Caco-2 (cell line): ENCODE results near the gene SH3YL1. TPM values are rescaled to one million over a fixed set of nuclear protein-coding genes. Genes with fewer than 3 reads are reported as not detected.

Experiments used
- BruUV-seq: library from RNA; stranded (reverse); fragments of 400-500 nt; replicated peaks from 2 replicates; lab custom pipeline; 2021; lab: Mats Ljungman, UMichigan
- CTCF ChIA-PET: fragments of 300-600 bp; sonication (Branson Sonifier 250); formaldehyde crosslinking; loops from one replicate; lab custom pipeline; 2022; ENCODE audit warnings: antibody characterized with exemption; lab: Charles Lee
- POLR2A ChIA-PET: fragments of 300-600 bp; sonication (Branson Sonifier 250); formaldehyde crosslinking; loops from one replicate; lab custom pipeline; 2022; ENCODE audit warnings: antibody characterized with exemption; lab: Charles Lee
- DNase-seq, 2 experiments: peaks; one replicate each; pipeline versions ENCODE4 v3.0.0 to v3.0.0-alpha.2; 2020 to 2022
- H3K27me3 ChIP-seq: replicated peaks from 2 replicates; pipeline ENCODE4 v1.6.0; 2011; ENCODE audit warnings: low read length; ENCODE audit not compliant: control insufficient read depth, insufficient read depth
- H3K36me3 ChIP-seq: 2 replicates; pipeline ENCODE4 v1.5.1; 2011; ENCODE audit warnings: low read length; ENCODE audit not compliant: control insufficient read depth, insufficient read depth
- H3K4me1 ChIP-seq: fragments of 250-450 bp; sonication (Bioruptor Pico); 2 replicates; pipeline ENCODE4 v1.5.1; 2020; ENCODE audit warnings: mild to moderate bottlenecking
- H3K4me3 ChIP-seq: 2 replicates; pipeline ENCODE4 v1.5.1; 2011; ENCODE audit warnings: low read depth, mild to moderate bottlenecking, control low read depth, low read length
- H3K9me3 ChIP-seq: fragments of 250-450 bp; sonication (Bioruptor Pico); 2 replicates; pipeline ENCODE4 v1.5.1; 2020; ENCODE audit warnings: mild to moderate bottlenecking, moderate library complexity
- H3K27ac Mint-ChIP-seq: one replicate; pipeline ENCODE4 v1.8.0; 2022; ENCODE audit warnings: mixed read lengths; ENCODE audit not compliant: unreplicated experiment
- H3K27me3 Mint-ChIP-seq: one replicate; pipeline ENCODE4 v1.8.0; 2022; ENCODE audit warnings: mixed read lengths; ENCODE audit not compliant: insufficient read depth, unreplicated experiment
- H3K36me3 Mint-ChIP-seq: one replicate; pipeline ENCODE4 v1.8.0; 2022; ENCODE audit warnings: mild to moderate bottlenecking, mixed read lengths; ENCODE audit not compliant: insufficient read depth, unreplicated experiment
- H3K4me1 Mint-ChIP-seq: one replicate; pipeline ENCODE4 v1.8.0; 2022; ENCODE audit warnings: low read depth, mixed read lengths; ENCODE audit not compliant: unreplicated experiment
- H3K4me3 Mint-ChIP-seq: one replicate; pipeline ENCODE4 v1.8.0; 2022; ENCODE audit warnings: mild to moderate bottlenecking, moderate library complexity, mixed read lengths; ENCODE audit not compliant: unreplicated experiment
- H3K9me3 Mint-ChIP-seq: one replicate; pipeline ENCODE4 v1.8.0; 2022; ENCODE audit warnings: mixed read lengths; ENCODE audit not compliant: unreplicated experiment
- CTCF ChIP-seq, 2 experiments: fragments of 200-600 bp in 1 of 2; IDR thresholded peaks; 1 replicate in 1 of 2; 2 replicates in 1 of 2; pipeline versions ENCODE4 v1.5.1 to v1.8.0; 2011 to 2022; ENCODE audit warnings: antibody characterized with exemption in 1 of 2, control low read depth in 1 of 2, inconsistent platforms in 1 of 2, low read depth in 1 of 2, low read length in 1 of 2, mild to moderate bottlenecking in 1 of 2, moderate library complexity in 1 of 2; ENCODE audit not compliant: insufficient read depth in 1 of 2, severe bottlenecking in 1 of 2, unreplicated experiment in 1 of 2
- intact Hi-C: fragments of 100-400 bp; cut with micrococcal nuclease; formaldehyde crosslinking; loops from one replicate; pipeline ENCODE4 v1.10.0; 2022; ENCODE audit not compliant: unreplicated experiment
- total RNA-seq: library from RNA; stranded (reverse); gene quantifications from 2 replicates; pipeline ENCODE4 v1.2.3, GENCODE V29; 2022

SH3YL1 gene
- total RNA-seq, 1 experiment from 2014 or later = 76.0 TPM

GRCh38 chr2:279956-280649 lies 16.3 kb upstream of the SH3YL1 start:
- intact Hi-C loops = no loop called here
- no peaks in the 10 kb centered on the region for H3K4me1 ChIP-seq
- H3K27ac Mint-ChIP-seq = no peak overlapping the region
- TF ChIP-seq CTCF (IDR thresholded peaks at IDR 0.05; ENCODE audit: insufficient read depth in 1 of 2, low read depth in 1 of 2, low read length in 1 of 2, severe bottlenecking in 1 of 2, unreplicated experiment in 1 of 2) = no peak
- H3K9me3 ChIP-seq = no peaks in the 10 kb centered on the region
- H3K36me3 Mint-ChIP-seq = peaks cover 58% of the 10 kb centered on the region
- H3K4me3 Mint-ChIP-seq = no peak overlapping the region
- BruUV-seq = no TSS peak
- no peaks in the 10 kb centered on the region for H3K9me3 Mint-ChIP-seq
- no peak overlapping the region for H3K4me3 ChIP-seq
- DNase-seq = no peak
- H3K27me3 ChIP-seq = no peaks in the 10 kb centered on the region
- ChIA-PET CTCF (no interaction called here), POLR2A (no interaction called here)
- H3K36me3 ChIP-seq = 0 out of 2 replicates have a peak, but pooled peaks cover 2% of the 10 kb centered on the region
- no peaks in the 10 kb centered on the region for H3K27me3 Mint-ChIP-seq
- H3K4me1 Mint-ChIP-seq = no peaks in the 10 kb centered on the region

GRCh38 chr2:279366-279765 lies 15.5 kb upstream of the SH3YL1 start:
- no peaks in the 10 kb centered on the region for H3K4me1 Mint-ChIP-seq
- H3K36me3 Mint-ChIP-seq = peaks cover 64% of the 10 kb centered on the region
- Histone ChIP-seq H3K36me3 (0 out of 2 replicates have a peak, but pooled peaks cover 2% of the 10 kb centered on the region), H3K27me3 (no peaks in the 10 kb centered on the region), H3K9me3 (no peaks in the 10 kb centered on the region), H3K4me3 (no peak overlapping the region), H3K4me1 (no peaks in the 10 kb centered on the region)
- no peaks in the 10 kb centered on the region for H3K9me3 Mint-ChIP-seq
- no peak overlapping the region for H3K4me3 Mint-ChIP-seq
- H3K27ac Mint-ChIP-seq = no peak overlapping the region
- TF ChIP-seq CTCF (IDR thresholded peaks at IDR 0.05; ENCODE audit: insufficient read depth in 1 of 2, low read depth in 1 of 2, low read length in 1 of 2, severe bottlenecking in 1 of 2, unreplicated experiment in 1 of 2) = no peak
- DNase-seq = no peak
- intact Hi-C loops = no loop called here
- CTCF ChIA-PET = no interaction called here
- no peaks in the 10 kb centered on the region for H3K27me3 Mint-ChIP-seq
- BruUV-seq = no TSS peak
- POLR2A ChIA-PET = no interaction called here

- no peaks in the 10 kb centered on the region for H3K27me3 ChIP-seq
- H3K9me3 ChIP-seq = no peaks in the 10 kb centered on the region
- peaks cover 69% of the 10 kb centered on the region for H3K36me3 Mint-ChIP-seq
- no peaks in the 10 kb centered on the region for H3K4me1 Mint-ChIP-seq
- ChIA-PET POLR2A (no interaction called here), CTCF (no interaction called here)
- intact Hi-C loops = no loop called here
- H3K4me3 ChIP-seq = no peak overlapping the region
- H3K9me3 Mint-ChIP-seq = no peaks in the 10 kb centered on the region
- H3K36me3 ChIP-seq = 0 out of 2 replicates have a peak, but pooled peaks cover 2% of the 10 kb centered on the region
- no peak for DNase-seq
- no TSS peak for BruUV-seq
- no peaks in the 10 kb centered on the region for H3K27me3 Mint-ChIP-seq
- no peak overlapping the region for H3K27ac Mint-ChIP-seq
- TF ChIP-seq CTCF (IDR thresholded peaks at IDR 0.05; ENCODE audit: insufficient read depth in 1 of 2, low read depth in 1 of 2, low read length in 1 of 2, severe bottlenecking in 1 of 2, unreplicated experiment in 1 of 2) = no peak
- no peak overlapping the region for H3K4me3 Mint-ChIP-seq
- no peaks in the 10 kb centered on the region for H3K4me1 ChIP-seq
Measured at GRCh38 chr2:278927-279320, 15.1 kb upstream of the SH3YL1 start.
